Astrocyte of the spinal cord (primary cell): Measurements from ENCODE around the gene SORL1-AS1.
A peak's percentile ranks its signal among the peaks of the same experiment; 100 is the strongest.

Experiments used
- DNase-seq: peaks from one replicate; pipeline ENCODE4 v3.0.0; 2011; ENCODE audit warnings: low read depth, low spot score
- H3K4me3 ChIP-seq: 2 replicates; pipeline ENCODE4 v1.5.1; 2011; ENCODE audit warnings: low read depth, mild to moderate bottlenecking, low read length, moderate library complexity
- in situ Hi-C: cut with HindIII; loops from 2 replicates; pipeline ENCODE4 v1.10.0; 2017; ENCODE audit warnings: low sequenced_read_pairs
- TF ChIP-seq, protein P1 (sequence below): IDR thresholded peaks from 2 replicates; pipeline ENCODE4 v1.5.1; 2012; ENCODE audit warnings: low read depth, mild to moderate bottlenecking, low read length, inconsistent platforms

Gene SORL1-AS1

DNA sequence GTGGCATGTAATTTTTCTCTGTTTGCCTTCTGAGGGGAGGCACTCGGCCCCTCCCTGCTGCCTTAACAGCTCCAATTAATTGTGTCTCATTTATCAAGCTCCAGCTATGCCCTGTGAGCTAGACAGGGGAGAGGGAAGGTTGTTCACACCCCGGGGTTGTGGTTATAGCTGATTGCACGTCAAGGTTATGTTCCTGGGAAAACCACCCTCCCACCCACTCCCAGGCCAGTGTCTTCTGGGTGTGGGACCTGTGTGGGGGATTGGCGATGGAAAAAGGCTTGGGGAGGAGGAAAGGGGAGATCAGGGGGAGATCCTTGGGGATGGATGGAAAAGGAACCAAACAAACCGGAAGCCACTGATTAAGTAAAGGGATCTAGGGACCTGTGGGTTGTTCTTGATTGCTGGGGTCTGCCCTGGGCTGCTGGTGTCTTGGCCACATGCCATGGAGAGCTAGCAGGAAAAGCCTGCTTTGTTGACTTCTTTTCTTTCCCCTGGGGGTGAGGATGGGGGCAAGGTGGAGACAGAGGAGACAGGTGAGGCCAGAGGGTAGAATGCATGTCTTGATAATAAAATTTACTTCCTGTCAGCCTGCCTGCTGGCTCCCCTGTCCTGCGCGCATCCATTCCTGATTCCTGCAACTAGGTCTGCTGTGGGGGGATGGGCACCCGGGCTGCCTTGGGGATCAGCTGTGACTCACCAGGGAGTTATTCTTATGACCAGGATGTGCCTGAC is 13.5 kb upstream of the SORL1-AS1 start:
- DNase-seq: peak; percentile 93
- no peak overlapping the region for H3K4me3 ChIP-seq
- in situ Hi-C loops: no loop called here
- TF ChIP-seq, protein P1, sequence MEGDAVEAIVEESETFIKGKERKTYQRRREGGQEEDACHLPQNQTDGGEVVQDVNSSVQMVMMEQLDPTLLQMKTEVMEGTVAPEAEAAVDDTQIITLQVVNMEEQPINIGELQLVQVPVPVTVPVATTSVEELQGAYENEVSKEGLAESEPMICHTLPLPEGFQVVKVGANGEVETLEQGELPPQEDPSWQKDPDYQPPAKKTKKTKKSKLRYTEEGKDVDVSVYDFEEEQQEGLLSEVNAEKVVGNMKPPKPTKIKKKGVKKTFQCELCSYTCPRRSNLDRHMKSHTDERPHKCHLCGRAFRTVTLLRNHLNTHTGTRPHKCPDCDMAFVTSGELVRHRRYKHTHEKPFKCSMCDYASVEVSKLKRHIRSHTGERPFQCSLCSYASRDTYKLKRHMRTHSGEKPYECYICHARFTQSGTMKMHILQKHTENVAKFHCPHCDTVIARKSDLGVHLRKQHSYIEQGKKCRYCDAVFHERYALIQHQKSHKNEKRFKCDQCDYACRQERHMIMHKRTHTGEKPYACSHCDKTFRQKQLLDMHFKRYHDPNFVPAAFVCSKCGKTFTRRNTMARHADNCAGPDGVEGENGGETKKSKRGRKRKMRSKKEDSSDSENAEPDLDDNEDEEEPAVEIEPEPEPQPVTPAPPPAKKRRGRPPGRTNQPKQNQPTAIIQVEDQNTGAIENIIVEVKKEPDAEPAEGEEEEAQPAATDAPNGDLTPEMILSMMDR: no peak

DNA sequence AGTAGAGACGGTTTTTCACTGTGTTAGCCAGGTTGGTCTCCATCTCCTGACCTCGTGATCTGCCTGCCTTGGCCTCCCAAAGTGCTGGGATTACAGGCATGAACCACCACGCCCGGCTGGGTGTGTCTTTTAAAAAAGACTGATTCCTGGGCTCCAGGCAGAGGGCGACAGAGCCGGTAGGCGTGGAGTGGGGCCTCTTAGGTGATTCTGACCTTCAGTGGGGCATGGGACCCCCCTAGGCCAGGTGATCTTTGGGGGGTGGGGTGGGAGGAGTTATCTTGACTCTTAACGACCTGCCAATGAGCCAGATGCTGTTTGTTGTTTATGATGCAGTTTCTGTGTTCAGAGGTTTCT is 12.9 kb upstream of the SORL1-AS1 start:
- TF ChIP-seq, protein P1: no peak
- no peak for DNase-seq
- no peak overlapping the region for H3K4me3 ChIP-seq
- in situ Hi-C loops: no loop called here

DNA sequence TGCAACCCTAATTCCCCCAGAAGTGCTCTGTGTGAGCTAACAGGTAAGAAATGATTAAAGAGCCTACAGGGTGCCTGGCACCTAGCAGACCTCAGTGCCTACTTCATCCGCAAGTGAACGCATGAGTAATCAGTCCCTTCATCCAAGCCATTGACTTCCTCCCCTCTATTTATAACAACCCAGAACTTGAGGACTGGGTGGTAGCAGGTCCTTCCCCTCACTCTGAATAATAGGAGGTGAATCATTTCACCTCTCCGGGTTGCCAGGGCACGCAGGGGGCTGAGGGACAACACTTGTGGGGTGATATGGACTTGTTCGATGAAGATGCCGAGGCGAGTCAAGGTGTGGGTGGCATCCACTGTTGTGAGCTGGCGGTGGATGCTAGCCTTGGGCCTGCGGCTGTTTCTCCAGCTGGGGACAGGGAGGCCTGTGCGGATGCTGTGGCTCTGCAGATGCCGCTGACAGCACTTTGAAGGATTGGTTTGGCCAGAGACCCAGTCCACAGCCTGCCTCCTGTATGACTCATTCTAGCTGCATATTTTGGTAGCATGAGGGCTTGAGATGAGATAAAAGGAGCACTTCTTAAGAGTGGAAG is 11.7 kb upstream of the SORL1-AS1 start:
- TF ChIP-seq, protein P1: no peak
- no peak overlapping the region for H3K4me3 ChIP-seq
- in situ Hi-C loops: no loop called here
- DNase-seq: peak; percentile 88

DNA sequence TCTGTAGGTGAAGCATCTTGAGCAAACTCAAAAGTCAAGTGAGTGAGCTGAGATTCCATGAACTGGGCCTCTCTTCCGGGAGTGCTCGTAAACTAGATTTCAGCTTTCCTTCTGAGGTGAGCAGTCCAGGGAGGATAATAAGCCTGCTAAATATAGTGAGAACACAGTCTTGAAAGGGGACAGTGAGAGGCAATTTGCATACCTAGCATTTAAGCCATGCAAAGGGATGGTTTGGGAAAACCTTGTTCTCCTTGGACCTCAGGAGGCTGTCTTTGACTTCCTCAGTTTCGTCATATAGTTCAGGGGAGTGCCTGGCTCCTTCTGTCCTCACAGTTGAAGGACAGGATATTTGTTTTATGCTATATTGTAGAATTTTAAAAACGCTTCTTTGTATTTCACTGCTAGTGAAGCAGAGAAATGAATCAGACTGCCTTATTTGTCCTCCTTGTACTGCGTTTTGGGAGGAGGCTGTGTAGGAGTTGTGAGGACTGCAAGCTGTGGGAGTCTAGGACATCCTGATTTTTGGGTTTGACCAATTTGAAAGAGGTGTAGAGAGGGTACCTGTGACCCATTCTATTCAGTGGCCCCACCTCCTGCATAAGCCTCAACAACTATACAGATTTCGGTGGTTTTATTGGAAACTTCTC is 11.0 kb upstream of the SORL1-AS1 start:
- H3K4me3 ChIP-seq: no peak overlapping the region
- in situ Hi-C loops: no loop called here
- TF ChIP-seq, protein P1: no peak
- DNase-seq: no peak

DNA sequence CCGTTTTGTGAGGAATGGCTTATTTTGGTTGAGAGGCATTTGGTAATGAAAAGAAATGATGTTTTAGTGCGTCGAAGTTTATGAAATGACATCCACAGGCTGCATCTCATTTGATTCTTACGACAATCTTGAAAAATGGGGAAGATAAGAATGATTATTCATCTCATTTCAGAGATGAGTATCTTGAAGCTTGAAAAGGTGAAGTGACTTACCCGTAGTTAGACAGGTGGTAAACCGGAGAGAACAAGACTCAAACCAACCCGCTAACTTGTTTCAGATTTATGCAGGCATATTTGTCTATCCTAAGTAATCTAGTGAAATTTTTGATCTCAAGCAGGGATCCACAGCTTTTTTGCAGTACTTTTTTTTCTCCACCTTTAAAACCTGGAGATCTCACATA is 9.1 kb upstream of the SORL1-AS1 start:
- H3K4me3 ChIP-seq: no peak overlapping the region
- in situ Hi-C loops: no loop called here
- DNase-seq: no peak
- TF ChIP-seq, protein P1: no peak

DNA sequence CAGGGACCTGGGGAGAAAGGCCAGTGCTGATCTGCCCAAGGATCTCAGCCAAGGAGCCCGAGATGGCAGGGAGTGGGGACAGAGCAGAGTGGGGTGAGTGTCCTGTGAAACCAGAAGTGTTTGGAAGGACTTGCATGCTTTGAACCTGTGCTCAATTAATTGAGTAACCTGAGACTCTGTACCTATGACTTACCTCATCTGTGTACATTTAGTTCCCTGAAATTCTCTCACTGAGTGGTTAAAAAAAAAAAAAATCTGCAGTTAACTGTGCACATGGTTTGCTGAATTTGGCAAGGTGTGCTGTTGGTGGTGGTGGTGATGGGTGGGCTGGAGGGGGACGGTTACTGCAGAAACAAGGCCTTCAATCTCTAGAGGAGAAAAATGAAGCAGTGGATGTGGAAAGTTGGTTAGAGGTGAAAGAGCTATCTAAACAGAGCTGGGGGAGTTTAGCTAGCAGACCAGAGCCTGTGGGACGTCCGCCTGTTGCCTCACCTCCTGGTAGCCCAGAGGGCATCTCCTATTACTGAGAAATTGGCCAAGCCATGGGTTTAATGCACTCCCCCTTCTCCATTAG is 8.3 kb upstream of the SORL1-AS1 start:
- no peak overlapping the region for H3K4me3 ChIP-seq
- TF ChIP-seq, protein P1: no peak
- DNase-seq: no peak
- in situ Hi-C loops: no loop called here
